ENCODE results near the gene SLC31A2.
A peak's percentile ranks its signal among the peaks of the same experiment; 100 is the strongest.

Gene SLC31A2

GRCh38 chr9:113187929-113188595 lies 37.3 kb downstream of the SLC31A2 start:
- peak; percentile 7 for DNase-seq

- DNase-seq = no peak
These were observed 41.6 kb downstream of the SLC31A2 start for GRCh38 chr9:113192455-113192854.

- DNase-seq = no peak
These were observed 49.0 kb downstream of the SLC31A2 start for GRCh38 chr9:113199683-113200329.

GRCh38 chr9:113205432-113205831 lies 54.6 kb downstream of the SLC31A2 start:
- DNase-seq = no peak

GRCh38 chr9:113205861-113206260 lies 55.1 kb downstream of the SLC31A2 start:
- DNase-seq = no peak

GRCh38 chr9:113210815-113211214 lies 60.0 kb downstream of the SLC31A2 start:
- no peak for DNase-seq
